ENCODE data around the gene ITGA6.

The ITGA6 gene

GRCh38 chr2:172555272-172555521 is 127.8 kb downstream of the ITGA6 start:
- Histone ChIP-seq H3K27ac (ENCODE audit: low read depth, low read length) (no peak overlapping the region), H3K9ac (ENCODE audit: low read depth in 1 of 2, low read length in 2 of 2) (peak overlapping the region; percentile 70 to 95), H3K36me3 (ENCODE audit: control insufficient read depth in 1 of 2, insufficient read depth in 2 of 2, low read length in 2 of 2) (no peaks in the 10 kb centered on the region), H3K9me3 (ENCODE audit: control insufficient read depth in 1 of 2, low read length in 2 of 2) (no peaks in the 10 kb centered on the region), H3K4me3 (ENCODE audit: low read depth in 1 of 2, low read length in 2 of 2) (peak overlapping the region; percentile 86 to 92), H3K4me1 (ENCODE audit: control insufficient read depth in 1 of 2, insufficient read depth in 2 of 2, low read length in 2 of 2) (peaks cover 9 to 21% of the 10 kb centered on the region in 2 donors), H3K27me3 (ENCODE audit: control insufficient read depth in 1 of 2, insufficient read depth in 2 of 2, low read length in 2 of 2) (no peaks in the 10 kb centered on the region)

Measured in duodenal mucosa (tissue), 2 donors.